Skeletal muscle satellite cell (primary cell): Measurements from ENCODE around the gene PEX11G. TPM values are rescaled to one million over a fixed set of nuclear protein-coding genes. Genes with fewer than 3 reads are reported as not detected.

ENCODE experiments used
- H3K27me3 ChIP-seq: 2 replicates; pipeline ENCODE4 v1.7.0; 2013; ENCODE audit warnings: low read length; ENCODE audit not compliant: control insufficient read depth, insufficient read depth
- H3K36me3 ChIP-seq: 2 replicates; pipeline ENCODE4 v1.7.0; 2013; ENCODE audit warnings: mild to moderate bottlenecking, control low read depth, low read length; ENCODE audit not compliant: insufficient read depth
- H3K4me1 ChIP-seq: 2 replicates; pipeline ENCODE4 v1.7.0; 2013; ENCODE audit warnings: low read length; ENCODE audit not compliant: control insufficient read depth, insufficient read depth
- H3K4me2 ChIP-seq: 2 replicates; pipeline ENCODE4 v1.7.0; 2013; ENCODE audit warnings: mild to moderate bottlenecking, low read length
- H3K4me3 ChIP-seq: 2 replicates; pipeline ENCODE4 v1.7.0; 2013; ENCODE audit warnings: low read length
- H3K9ac ChIP-seq: 2 replicates; pipeline ENCODE4 v1.7.0; 2013; ENCODE audit warnings: mild to moderate bottlenecking, low read depth, low read length, moderate library complexity
- H3K9me3 ChIP-seq: replicated peaks from 2 replicates; pipeline ENCODE4 v1.7.0; 2013; ENCODE audit warnings: mild to moderate bottlenecking, control low read depth, low read length
- total RNA-seq: library from RNA; depleted of rRNA; stranded (reverse); fragments of >200 nt; gene quantifications from 2 replicates; pipeline ENCODE4 v1.2.3, GENCODE V29; 2012; rRNA removed

PEX11G gene
- total RNA-seq, result 1.7 and 3.5 TPM in 2 replicates

DNA sequence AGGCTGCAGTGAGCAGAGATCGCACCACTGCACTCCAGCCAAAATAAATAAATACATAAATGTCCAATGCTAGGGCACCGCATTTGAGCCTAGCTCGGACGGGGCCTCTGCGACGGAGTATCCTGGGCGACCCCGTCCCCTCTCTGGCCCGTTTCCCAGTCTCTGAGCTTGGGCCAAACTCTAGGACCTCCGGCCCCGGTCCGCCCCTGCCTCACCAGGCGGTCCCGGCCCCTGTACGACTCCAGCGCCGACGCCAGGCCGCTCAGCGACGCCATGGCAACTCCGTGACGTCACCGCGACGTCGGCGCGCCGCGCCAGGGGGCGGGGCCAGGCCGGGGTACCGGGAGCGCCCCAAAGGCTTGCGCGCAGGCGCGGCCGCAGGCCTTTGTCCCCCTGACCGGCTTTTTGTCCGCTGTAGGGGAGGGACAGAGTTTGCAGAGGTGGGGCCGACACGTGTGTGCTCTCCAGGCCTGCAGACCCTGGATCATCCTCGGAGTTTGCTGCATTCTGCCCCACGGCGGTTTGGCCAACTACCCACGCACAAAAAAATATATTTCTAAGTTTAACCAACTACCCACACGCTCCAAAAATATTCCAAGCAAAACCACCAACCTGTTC lies at the start of gene PEX11G:
Gene PEX11G, minus strand, starts transcription at position 300 of the 618 bp plus-strand sequence. Its CDS starts 25 bp downstream, at position 275.
- Histone ChIP-seq H3K4me2 (peak within 1 kb of the TSS; percentile 94), H3K9ac (peak within 1 kb of the TSS; percentile 88), H3K9me3 (no peaks in the 10 kb centered on the region), H3K27me3 (no peaks in the 10 kb centered on the region), H3K4me3 (peak within 1 kb of the TSS; percentile 82), H3K4me1 (peaks cover 8% of the 10 kb centered on the region), H3K36me3 (no peaks in the 10 kb centered on the region)

DNA sequence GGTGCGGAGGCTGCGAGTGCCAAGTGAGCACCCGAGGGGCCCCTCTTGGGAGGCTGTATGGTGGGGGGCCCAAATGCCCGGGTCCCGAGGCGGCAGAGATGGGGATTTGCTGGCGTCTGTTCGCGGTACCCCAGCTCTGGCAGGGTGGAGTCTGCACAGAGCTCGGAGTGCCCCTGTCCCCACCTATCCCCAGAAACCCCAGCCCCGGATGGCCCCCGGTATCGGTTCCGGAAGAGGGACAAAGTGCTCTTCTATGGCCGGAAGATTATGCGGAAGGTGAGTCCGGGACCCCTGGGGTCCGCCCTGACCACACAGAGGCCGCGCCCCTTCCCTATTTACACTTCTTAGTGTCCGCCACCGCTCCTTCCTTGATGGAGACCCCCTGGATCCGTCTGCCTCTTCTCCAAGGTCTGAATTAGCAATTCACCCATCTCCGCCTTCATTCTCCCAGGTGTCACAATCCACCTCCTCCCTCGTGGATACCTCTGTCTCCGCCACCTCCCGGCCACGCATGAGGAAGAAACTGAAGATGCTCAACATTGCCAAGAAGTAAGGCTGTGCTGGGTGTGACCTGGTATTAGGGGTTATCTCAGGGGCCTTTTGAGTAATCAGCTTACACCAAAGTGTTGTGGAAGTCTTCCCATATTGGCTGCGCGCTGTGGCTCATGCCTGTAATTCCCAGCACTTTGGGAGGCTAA lies 47.3 kb upstream of the PEX11G start:
- H3K4me2 ChIP-seq, result peak overlapping the region; percentile 99
- H3K9ac ChIP-seq, result peak overlapping the region; percentile 88
- no peaks in the 10 kb centered on the region for H3K27me3 ChIP-seq
- peak overlapping the region; percentile 98 for H3K4me3 ChIP-seq
- H3K4me1 ChIP-seq, result peaks cover 15% of the 10 kb centered on the region
- peaks cover 12% of the 10 kb centered on the region for H3K36me3 ChIP-seq
- H3K9me3 ChIP-seq, result no peaks in the 10 kb centered on the region

DNA sequence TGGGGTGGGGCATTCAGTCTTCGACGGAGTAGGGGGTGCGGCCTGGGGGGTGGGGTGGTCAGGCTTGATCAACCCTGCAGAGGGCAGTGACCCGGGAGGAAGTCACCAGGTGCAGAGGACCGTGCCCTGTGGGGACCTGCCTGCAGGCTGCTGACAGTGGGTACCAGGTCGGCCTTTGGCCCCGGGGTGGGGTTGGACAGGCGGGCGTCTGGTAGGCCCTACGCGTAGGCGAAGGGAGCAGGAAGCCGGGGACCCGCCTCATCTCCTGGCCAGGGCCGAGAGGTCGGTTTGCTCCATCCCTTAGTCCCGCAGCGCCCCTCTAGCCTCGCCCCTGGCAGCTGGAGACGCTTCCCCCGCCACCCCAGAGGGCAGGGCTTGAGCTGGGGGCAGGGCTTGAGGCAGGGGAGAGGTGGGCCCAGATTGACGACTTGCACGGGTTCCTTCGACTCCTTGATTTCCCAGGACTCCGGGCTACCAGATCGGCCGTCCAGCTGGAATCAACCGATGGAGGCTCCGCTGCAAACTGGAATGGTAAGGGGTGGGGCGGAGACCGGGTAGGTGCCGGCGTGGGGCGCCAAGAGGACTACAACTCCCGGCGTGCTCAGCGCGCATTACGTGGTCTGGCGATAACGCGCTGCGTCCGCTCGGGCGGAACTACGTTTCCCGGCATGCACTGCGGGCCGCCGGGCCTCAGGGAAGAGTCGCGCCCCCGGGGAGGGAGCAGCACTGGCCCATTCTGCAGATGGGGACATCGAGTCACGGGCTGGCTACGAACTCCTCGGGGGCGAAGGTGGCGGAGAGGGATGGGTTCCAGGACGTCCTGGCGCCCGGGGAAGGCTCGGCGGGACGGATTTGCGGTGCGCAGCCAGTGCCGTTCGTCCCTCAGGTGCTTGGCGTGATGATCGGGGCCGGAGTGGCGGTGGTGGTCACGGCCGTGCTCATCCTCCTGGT lies 46.5 kb upstream of the PEX11G start, which contains the start of gene PNPLA6:
Gene PNPLA6, plus strand, starts transcription at position 671 of the 951 bp plus-strand sequence. Its CDS starts 72 bp downstream, at position 743.
- no peaks in the 10 kb centered on the region for H3K27me3 ChIP-seq
- peak within 1 kb of the TSS; percentile 88 for H3K9ac ChIP-seq
- peaks cover 15% of the 10 kb centered on the region for H3K4me1 ChIP-seq
- H3K9me3 ChIP-seq, result no peaks in the 10 kb centered on the region
- peak within 1 kb of the TSS; percentile 99 for H3K4me2 ChIP-seq
- H3K4me3 ChIP-seq, result peak within 1 kb of the TSS; percentile 98
- H3K36me3 ChIP-seq, result peaks cover 9% of the 10 kb centered on the region

DNA sequence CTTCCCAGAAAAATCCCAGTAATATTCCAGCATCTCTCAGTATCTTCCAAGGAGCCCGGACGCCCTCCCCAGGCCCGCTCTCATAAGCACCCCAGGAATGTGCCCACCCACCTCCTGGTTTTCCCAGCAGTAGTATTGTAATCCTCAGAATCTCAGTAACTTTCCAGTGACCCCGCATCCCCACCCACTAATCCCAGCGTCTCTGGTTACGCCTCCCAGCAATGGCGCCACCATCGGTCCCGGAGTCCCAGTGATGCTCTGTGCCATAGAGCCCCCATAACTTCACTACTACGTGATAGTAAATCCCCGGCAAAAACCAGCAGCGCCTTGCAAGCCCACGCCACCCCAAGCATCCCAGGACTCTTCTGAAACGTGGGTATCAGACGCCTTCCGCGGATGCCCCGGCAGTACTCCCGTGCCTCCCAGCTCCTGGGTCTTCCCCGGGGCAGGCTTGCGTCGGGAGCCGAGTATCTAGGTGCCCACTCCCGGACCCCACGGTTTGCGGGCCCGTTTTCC lies 45.8 kb upstream of the PEX11G start:
- Histone ChIP-seq H3K9ac (peak overlapping the region; percentile 88), H3K4me3 (peak overlapping the region; percentile 98), H3K4me1 (peaks cover 15% of the 10 kb centered on the region), H3K9me3 (no peaks in the 10 kb centered on the region), H3K4me2 (peak overlapping the region; percentile 99), H3K27me3 (no peaks in the 10 kb centered on the region), H3K36me3 (peaks cover 6% of the 10 kb centered on the region)

DNA sequence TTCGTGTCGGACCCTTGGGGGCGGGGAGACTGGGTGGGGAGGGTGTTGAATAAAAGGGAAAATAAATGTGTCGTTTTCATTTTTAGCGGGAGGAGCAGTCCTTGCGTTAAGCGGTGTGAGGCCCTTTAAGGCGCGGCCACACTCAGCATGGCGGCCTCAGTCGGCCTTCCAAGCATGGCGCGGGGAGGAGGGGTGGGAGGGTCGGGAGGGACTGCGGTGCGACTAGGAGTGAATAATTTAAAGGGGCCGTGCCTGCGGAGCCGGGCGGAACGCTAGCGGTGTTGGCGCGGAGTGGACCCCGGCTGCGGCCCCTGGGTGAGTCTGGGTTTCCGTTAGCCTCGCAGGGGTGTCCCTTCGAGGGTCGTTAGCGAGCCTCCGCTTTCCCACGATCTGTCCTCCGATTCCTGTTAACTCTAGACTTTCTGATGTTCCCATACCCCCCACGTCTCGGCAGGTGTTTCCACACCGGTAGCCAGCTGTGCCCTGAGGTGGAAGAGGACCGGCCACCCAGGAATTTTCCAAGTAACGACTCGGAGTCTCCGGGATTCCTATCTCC lies 45.2 kb upstream of the PEX11G start:
- peak overlapping the region; percentile 98 for H3K4me3 ChIP-seq
- peaks cover 12% of the 10 kb centered on the region for H3K36me3 ChIP-seq
- no peaks in the 10 kb centered on the region for H3K9me3 ChIP-seq
- H3K27me3 ChIP-seq, result no peaks in the 10 kb centered on the region
- peak overlapping the region; percentile 88 for H3K9ac ChIP-seq
- peaks cover 15% of the 10 kb centered on the region for H3K4me1 ChIP-seq
- H3K4me2 ChIP-seq, result peak overlapping the region; percentile 99

DNA sequence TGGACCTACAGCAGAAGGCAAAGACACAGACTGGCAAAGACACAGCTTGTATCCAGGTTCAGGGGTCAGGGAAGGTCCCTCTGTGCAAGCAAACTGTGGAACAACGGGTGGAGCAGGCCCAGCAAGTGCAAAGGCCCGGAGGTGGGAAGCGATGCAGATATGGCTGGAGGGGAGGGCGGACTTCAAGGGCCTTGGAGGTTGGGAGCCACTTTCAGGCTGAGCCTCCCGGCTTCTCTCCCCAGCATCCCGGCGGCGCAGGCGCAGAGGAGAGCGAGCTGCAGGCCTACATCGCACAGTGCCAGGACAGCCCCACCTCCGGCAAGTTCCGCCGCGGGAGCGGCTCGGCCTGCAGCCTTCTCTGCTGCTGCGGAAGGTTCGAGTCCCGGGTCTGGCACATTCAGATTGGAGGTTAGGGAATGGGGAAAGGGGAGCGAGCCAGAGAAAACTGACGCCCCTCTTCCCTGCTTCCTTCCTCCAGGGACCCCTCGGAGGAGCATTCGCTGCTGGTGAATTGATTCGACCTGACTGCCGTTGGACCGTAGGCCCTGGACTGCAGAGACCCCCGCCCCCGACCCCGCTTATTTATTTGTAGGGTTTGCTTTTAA lies 44.5 kb upstream of the PEX11G start:
- peak overlapping the region; percentile 88 for H3K9ac ChIP-seq
- no peaks in the 10 kb centered on the region for H3K9me3 ChIP-seq
- H3K27me3 ChIP-seq, result no peaks in the 10 kb centered on the region
- peak overlapping the region; percentile 98 for H3K4me3 ChIP-seq
- H3K4me2 ChIP-seq, result peak overlapping the region; percentile 99
- peaks cover 15% of the 10 kb centered on the region for H3K4me1 ChIP-seq
- H3K36me3 ChIP-seq, result peaks cover 18% of the 10 kb centered on the region

DNA sequence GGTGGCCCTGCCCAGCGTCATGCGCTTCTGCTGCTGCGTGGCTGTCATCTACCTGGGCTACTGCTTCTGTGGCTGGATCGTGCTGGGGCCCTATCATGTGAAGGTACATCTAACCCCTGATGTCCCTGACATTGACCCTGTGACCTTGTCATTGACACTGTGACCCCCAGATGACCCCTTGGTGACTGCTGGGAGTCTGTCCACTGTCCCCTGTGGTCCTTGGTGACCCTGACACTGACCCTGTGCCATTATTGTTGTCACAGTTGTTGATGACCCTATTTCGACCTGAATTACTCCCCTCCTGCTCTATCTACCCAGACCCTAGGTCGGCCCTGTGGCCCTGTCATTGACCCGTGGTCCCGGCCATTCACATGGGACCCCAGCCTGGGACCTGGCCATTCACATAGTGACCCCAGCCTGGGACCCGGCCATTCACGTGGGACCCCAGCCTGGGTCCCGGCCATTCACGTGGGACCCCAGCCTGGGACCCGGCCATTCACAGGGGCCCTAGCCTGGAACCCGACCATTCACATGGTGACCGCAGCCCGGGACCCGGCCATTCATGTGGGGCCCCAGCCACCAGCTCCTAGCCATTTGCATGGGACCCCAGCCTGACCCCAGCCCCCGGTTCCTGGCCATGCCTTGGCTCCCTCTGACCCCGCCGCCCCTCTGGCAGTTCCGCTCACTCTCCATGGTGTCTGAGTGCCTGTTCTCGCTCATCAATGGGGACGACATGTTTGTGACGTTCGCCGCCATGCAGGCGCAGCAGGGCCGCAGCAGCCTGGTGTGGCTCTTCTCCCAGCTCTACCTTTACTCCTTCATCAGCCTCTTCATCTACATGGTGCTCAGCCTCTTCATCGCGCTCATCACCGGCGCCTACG lies 41.0 kb upstream of the PEX11G start:
- H3K4me1 ChIP-seq, result peaks cover 11% of the 10 kb centered on the region
- no peaks in the 10 kb centered on the region for H3K9me3 ChIP-seq
- no peak overlapping the region for H3K4me3 ChIP-seq
- H3K4me2 ChIP-seq, result no peak overlapping the region
- H3K9ac ChIP-seq, result no peak overlapping the region
- peaks cover 34% of the 10 kb centered on the region for H3K36me3 ChIP-seq
- H3K27me3 ChIP-seq, result no peaks in the 10 kb centered on the region

DNA sequence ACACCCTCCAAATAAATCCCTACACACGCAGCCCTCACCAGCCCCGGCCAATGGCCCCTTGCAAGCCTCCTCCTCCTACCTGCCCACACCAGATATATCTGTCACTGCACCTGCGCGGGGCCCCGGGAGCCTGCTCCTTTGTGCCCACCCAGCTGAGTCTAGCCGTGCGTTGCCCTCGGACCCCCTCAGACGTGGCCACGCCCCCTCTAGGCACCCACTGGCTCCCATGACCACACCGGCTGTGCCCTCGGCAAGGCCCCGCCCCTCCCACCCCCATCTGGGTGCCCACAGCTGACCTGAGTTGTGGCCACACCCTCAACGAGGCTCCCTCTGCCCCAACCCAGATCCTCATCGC lies 40.4 kb upstream of the PEX11G start:
- Histone ChIP-seq H3K27me3 (no peaks in the 10 kb centered on the region), H3K9ac (no peak overlapping the region), H3K36me3 (peaks cover 40% of the 10 kb centered on the region), H3K4me3 (no peak overlapping the region), H3K9me3 (no peaks in the 10 kb centered on the region), H3K4me2 (no peak overlapping the region), H3K4me1 (peaks cover 11% of the 10 kb centered on the region)

DNA sequence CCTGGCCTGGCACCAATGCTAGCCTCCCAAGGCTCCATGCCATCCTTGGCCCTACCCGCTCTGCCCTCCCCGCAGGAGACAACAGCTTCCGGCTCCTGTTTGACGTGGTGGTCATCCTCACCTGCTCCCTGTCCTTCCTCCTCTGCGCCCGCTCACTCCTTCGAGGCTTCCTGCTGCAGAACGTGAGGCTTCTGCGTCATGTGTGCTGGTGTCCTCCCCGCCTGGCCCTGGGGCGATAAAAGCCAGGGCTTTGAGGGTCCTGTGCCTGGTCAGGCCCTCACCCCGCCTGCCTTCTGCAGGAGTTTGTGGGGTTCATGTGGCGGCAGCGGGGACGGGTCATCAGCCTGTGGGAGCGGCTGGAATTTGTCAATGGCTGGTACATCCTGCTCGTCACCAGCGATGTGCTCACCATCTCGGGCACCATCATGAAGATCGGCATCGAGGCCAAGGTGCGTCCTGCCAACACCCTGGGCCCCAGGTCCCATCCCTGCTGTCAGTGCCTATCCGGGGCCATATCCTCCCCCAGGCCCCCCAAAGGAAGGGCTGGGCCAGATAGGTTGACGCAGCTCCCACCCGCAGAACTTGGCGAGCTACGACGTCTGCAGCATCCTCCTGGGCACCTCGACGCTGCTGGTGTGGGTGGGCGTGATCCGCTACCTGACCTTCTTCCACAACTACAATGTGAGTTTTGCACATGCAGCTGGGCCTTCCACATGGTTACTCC lies 39.8 kb upstream of the PEX11G start:
- Histone ChIP-seq H3K9ac (no peak overlapping the region), H3K4me3 (no peak overlapping the region), H3K27me3 (no peaks in the 10 kb centered on the region), H3K36me3 (peaks cover 40% of the 10 kb centered on the region), H3K9me3 (no peaks in the 10 kb centered on the region), H3K4me2 (no peak overlapping the region), H3K4me1 (peaks cover 10% of the 10 kb centered on the region)

DNA sequence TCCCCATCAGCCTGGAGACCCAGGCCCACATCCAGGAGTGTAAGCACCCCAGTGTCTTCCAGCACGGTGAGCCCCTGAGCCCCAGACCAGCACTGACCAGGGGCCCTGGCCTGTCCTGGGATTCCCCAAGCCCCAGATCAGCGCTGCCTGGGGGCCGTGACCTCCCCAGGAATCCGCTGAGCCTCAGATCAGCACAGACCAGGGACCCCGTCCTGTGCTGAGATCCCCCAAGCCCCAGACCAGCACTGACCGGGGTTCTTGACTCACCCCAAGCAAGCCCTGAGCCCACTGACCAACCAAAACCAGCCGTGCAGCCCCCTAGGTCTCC lies 39.3 kb upstream of the PEX11G start:
- H3K4me1 ChIP-seq, result peaks cover 9% of the 10 kb centered on the region
- H3K4me2 ChIP-seq, result no peak overlapping the region
- no peak overlapping the region for H3K9ac ChIP-seq
- no peaks in the 10 kb centered on the region for H3K27me3 ChIP-seq
- peaks cover 40% of the 10 kb centered on the region for H3K36me3 ChIP-seq
- no peaks in the 10 kb centered on the region for H3K9me3 ChIP-seq
- H3K4me3 ChIP-seq, result no peak overlapping the region
